ENCODE measurements around the gene CNTNAP5.

The CNTNAP5 gene

GRCh38 chr2:124151691-124152090 is 126.6 kb downstream of the CNTNAP5 start:
- FAIRE-seq (no peak), DNase-seq (ENCODE audit: insufficient read length, low spot score) (no peak)
- TF ChIP-seq POLR2A (IDR thresholded peaks at IDR 0.05; ENCODE audit: low read depth, low read length) = no peak

- no peak for FAIRE-seq
- TF ChIP-seq POLR2A (IDR thresholded peaks at IDR 0.05; ENCODE audit: low read depth, low read length) = no peak
Measured at GRCh38 chr2:124153713-124154112, 128.6 kb downstream of the CNTNAP5 start.

GRCh38 chr2:124159166-124159565 is 134.1 kb downstream of the CNTNAP5 start:
- DNase-seq (ENCODE audit: insufficient read length, low spot score) (no peak), FAIRE-seq (no peak)
- TF ChIP-seq POLR2A (IDR thresholded peaks at IDR 0.05; ENCODE audit: low read depth, low read length) = no peak

More at GRCh38 chr2:124153713-124154112, 128.6 kb downstream of the CNTNAP5 start:
- no peak for DNase-seq (ENCODE audit: insufficient read length, low spot score)

DNA sequence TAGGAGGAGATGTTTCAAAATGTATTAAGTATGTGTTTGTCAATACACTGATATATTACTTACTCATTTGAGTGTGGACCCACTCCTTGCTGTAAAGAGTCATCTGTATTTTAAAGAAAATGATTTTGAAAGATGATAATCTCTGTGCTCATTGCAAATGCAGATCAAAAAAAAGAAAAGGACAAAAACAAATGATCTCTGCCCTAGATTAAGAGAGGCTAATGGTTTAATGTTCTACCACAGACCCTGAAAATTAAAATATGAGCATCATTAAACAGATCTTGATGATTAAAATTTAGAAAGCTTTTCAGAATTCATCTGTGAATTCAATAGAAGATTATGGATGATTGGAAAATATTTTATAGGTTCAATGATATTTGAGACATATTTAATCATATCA is 136.5 kb downstream of the CNTNAP5 start:
- no peak for TF ChIP-seq POLR2A (IDR thresholded peaks at IDR 0.05; ENCODE audit: low read depth, low read length)

DNA sequence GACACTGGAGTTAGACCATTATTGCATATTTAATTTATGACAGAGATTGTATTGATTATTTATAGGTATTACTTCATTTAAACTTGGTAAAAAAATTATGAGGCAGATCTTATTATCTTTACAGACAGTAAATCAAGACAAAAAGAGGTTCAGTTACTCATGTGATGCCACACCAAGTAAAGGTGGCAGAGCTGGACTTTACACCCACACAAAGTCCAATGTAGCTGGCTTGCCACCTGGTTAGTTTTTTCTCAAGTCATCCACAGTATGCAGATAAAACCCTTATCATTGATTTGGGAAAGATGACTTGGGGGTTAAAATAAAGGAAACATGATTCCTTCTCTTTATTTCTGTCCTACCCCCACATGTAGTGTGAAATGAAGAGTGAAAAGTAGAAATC is 137.2 kb downstream of the CNTNAP5 start:
- FAIRE-seq (no peak), DNase-seq (ENCODE audit: insufficient read length, low spot score) (no peak)
- TF ChIP-seq POLR2A (IDR thresholded peaks at IDR 0.05; ENCODE audit: low read depth, low read length) = no peak

More for the DNA sequence above, 136.5 kb downstream of the CNTNAP5 start:
- DNase-seq (ENCODE audit: insufficient read length, low spot score) (no peak), FAIRE-seq (no peak)

- DNase-seq (ENCODE audit: insufficient read length, low spot score) (no peak), FAIRE-seq (no peak)
- no peak for TF ChIP-seq POLR2A (IDR thresholded peaks at IDR 0.05; ENCODE audit: low read depth, low read length)
Measured at GRCh38 chr2:124163840-124164239, 138.8 kb downstream of the CNTNAP5 start.

GRCh38 chr2:124165698-124166097 is 140.6 kb downstream of the CNTNAP5 start:
- TF ChIP-seq POLR2A (IDR thresholded peaks at IDR 0.05; ENCODE audit: low read depth, low read length) = no peak
- DNase-seq (ENCODE audit: insufficient read length, low spot score) = no peak
- no peak for FAIRE-seq

DNA sequence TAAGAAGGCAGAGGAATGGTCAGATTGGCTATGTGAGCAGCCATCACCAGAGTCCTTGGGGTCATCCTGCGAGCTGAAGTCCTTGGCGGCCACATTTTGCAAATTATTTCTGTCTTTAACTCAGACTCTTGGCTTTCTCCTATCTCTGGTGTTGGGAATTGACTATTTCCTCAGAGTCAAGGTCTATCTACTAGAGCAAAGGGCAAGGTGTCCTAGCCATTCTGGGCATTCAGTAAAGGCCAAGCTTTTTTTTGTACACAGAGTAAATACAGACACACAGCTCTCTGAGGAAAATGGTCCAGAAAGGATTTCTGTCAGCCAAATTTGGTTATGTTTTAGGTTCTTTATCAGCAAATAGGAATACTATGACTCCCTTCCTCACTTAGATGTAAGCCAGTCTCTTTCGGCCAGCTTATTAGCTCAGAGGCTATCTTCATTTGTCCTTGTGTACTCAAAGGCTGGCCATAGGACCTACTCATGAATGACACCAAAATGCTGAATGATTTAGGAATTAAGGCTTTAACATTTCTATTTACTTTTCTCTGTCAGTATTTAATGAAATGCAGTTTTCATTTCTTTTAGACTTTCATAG is 146.5 kb downstream of the CNTNAP5 start:
- DNase-seq (ENCODE audit: insufficient read length, low spot score) (no peak), FAIRE-seq (no peak)
- no peak for TF ChIP-seq POLR2A (IDR thresholded peaks at IDR 0.05; ENCODE audit: low read depth, low read length)

DNA sequence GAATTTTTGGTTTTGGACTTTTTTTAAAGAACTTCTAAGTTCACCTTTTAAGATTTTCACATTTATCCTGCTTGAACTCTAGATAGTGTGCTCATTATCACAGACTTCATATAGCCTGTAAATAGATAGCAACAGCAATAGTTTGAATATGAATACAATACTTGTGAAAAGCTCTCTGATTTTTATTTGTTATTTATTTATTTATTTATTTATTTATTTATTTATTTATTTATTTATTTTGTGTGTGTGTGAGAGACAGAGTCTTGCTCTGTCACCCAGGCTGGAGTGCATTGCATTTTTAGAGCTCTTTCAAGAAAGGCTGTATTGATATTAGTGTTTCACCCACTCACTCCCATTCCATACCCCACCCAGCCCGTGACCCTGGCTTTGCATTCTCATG is 153.6 kb downstream of the CNTNAP5 start:
- DNase-seq (ENCODE audit: insufficient read length, low spot score) = no peak
- TF ChIP-seq POLR2A (IDR thresholded peaks at IDR 0.05; ENCODE audit: low read depth, low read length) = no peak
- no peak for FAIRE-seq

- TF ChIP-seq POLR2A (IDR thresholded peaks at IDR 0.05; ENCODE audit: low read depth, low read length) = no peak
- DNase-seq (ENCODE audit: insufficient read length, low spot score) = no peak
- FAIRE-seq = no peak
Measured at GRCh38 chr2:124180635-124181034, 155.5 kb downstream of the CNTNAP5 start.

DNA sequence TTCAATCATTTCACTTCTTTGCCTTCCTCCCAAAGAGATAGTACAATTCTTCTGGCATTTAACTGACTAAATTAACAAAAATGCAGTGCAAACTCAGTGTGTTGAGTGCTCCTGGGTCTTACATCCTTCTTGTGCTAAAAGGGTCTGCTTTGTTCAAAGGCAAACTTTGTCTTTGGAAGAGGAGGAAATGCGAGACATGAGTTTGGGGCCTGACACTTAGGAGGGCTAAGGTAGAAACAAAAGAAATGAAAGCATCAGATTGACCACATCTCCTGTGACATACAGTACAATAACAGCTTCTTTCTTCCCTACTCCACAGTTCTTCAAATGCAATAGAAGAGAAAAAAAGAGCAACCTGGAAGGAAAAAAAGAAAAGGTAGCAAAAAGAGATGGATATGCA is 161.7 kb downstream of the CNTNAP5 start:
- FAIRE-seq (no peak), DNase-seq (ENCODE audit: insufficient read length, low spot score) (no peak)
- TF ChIP-seq POLR2A (IDR thresholded peaks at IDR 0.05; ENCODE audit: low read depth, low read length) = no peak

GRCh38 chr2:124187948-124188347 is 162.9 kb downstream of the CNTNAP5 start:
- DNase-seq (ENCODE audit: insufficient read length, low spot score) (no peak), FAIRE-seq (no peak)
- TF ChIP-seq POLR2A (IDR thresholded peaks at IDR 0.05; ENCODE audit: low read depth, low read length) = no peak

DNA sequence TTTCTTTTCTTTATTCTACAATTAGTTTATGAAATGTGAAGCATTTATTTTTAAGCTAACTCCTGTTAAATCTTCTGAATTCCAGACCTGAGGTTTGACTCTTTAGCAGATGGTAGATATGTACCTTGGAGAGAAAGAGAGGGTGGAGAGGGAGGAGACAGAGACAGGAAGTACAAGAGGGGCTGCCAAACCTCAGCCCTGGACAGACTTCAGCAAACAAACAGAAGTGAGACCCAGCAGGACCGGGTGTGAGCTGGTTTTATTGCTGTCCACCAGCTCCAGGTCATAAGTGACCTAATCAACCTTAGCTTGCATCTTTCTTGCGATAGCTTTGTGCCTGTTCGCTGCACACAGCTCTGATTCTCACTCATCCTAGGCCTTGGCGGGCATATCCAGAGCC is 168.6 kb downstream of the CNTNAP5 start:
- DNase-seq (ENCODE audit: insufficient read length, low spot score) = no peak
- TF ChIP-seq POLR2A (IDR thresholded peaks at IDR 0.05; ENCODE audit: low read depth, low read length) = no peak
- FAIRE-seq = no peak

DNA sequence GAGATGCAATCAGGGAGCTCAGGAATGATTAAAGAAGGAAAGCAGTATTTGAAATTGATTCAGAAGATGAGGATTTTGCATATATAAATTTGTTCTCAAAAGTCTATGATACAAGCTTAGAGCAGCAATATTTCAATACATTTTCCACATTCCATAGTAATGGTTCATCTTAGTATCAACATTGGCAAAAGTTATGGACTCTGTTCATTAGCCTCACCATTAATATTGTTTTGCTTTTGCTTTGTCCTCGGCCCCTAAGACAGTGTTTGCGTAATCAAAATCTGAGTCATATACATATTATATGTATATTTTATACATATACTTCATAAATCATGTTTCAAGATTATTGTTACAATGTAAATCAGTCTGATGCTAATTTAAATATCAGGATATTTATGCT is 176.6 kb downstream of the CNTNAP5 start:
- FAIRE-seq (no peak), DNase-seq (ENCODE audit: insufficient read length, low spot score) (no peak)
- no peak for TF ChIP-seq POLR2A (IDR thresholded peaks at IDR 0.05; ENCODE audit: low read depth, low read length)

- no peak for TF ChIP-seq POLR2A (IDR thresholded peaks at IDR 0.05; ENCODE audit: low read depth, low read length)
- no peak for DNase-seq (ENCODE audit: insufficient read length, low spot score)
- FAIRE-seq = no peak
Measured at GRCh38 chr2:124209441-124209840, 184.4 kb downstream of the CNTNAP5 start.

GRCh38 chr2:124211461-124211860 is 186.4 kb downstream of the CNTNAP5 start:
- no peak for TF ChIP-seq POLR2A (IDR thresholded peaks at IDR 0.05; ENCODE audit: low read depth, low read length)
- DNase-seq (ENCODE audit: insufficient read length, low spot score) = no peak
- FAIRE-seq = no peak
